Middle frontal gyrus (tissue), 1 donor: Measurements from ENCODE around the gene ZDHHC22.
"Not testable (repeated sequence)": the region's sequence is repeated elsewhere in the genome, so short reads cannot be mapped to it uniquely, and the experiment has no call there.

Source experiments
- DNase-seq: peaks from one replicate; pipeline ENCODE4 v3.0.0-alpha.2; 2015; ENCODE audit warnings: low spot score; ENCODE audit errors: extremely low spot score

Gene ZDHHC22

GRCh38 chr14:77141214-77142004, at the start of gene ZDHHC22:
ZDHHC22 (minus strand) TSS chr14:77141791; CDS start chr14:77139738, 2,053 bp downstream.
- peak; percentile 44 for DNase-seq

GRCh38 chr14:77190977-77191376, 49.4 kb upstream of the ZDHHC22 start:
- no peak for DNase-seq

- DNase-seq = no peak
Observed at GRCh38 chr14:77189479-77189878, 47.9 kb upstream of the ZDHHC22 start.

GRCh38 chr14:77187649-77188012, 46.0 kb upstream of the ZDHHC22 start:
- no peak for DNase-seq

GRCh38 chr14:77186911-77187648, 45.5 kb upstream of the ZDHHC22 start:
- DNase-seq = no peak

GRCh38 chr14:77185093-77185465, 43.5 kb upstream of the ZDHHC22 start:
- no peak for DNase-seq

GRCh38 chr14:77184396-77185092, 43.0 kb upstream of the ZDHHC22 start:
- no peak for DNase-seq

GRCh38 chr14:77183896-77184295, 42.3 kb upstream of the ZDHHC22 start:
- DNase-seq = no peak

- DNase-seq = peak; percentile 57
Observed at GRCh38 chr14:77181603-77182437, 40.2 kb upstream of the ZDHHC22 start, which contains the start of gene TMEM63C. TMEM63C (plus strand) TSS chr14:77181798; CDS start chr14:77218814, 37,016 bp downstream.

GRCh38 chr14:77180726-77181602, 39.4 kb upstream of the ZDHHC22 start:
- DNase-seq = no peak

- DNase-seq = no peak
Observed at GRCh38 chr14:77178656-77179055, 37.1 kb upstream of the ZDHHC22 start.

- no peak for DNase-seq
Observed at GRCh38 chr14:77177702-77178101, 36.1 kb upstream of the ZDHHC22 start.

- DNase-seq = no peak
Observed at GRCh38 chr14:77175843-77176242, 34.3 kb upstream of the ZDHHC22 start.

GRCh38 chr14:77173911-77174617, 32.5 kb upstream of the ZDHHC22 start:
- not testable (repeated sequence) for DNase-seq

- no peak for DNase-seq
Observed at GRCh38 chr14:77172916-77173315, 31.3 kb upstream of the ZDHHC22 start.

GRCh38 chr14:77170045-77170444, 28.5 kb upstream of the ZDHHC22 start:
- DNase-seq = no peak

- no peak for DNase-seq
Observed at GRCh38 chr14:77161011-77161410, 19.4 kb upstream of the ZDHHC22 start.

GRCh38 chr14:77158882-77159255, 17.3 kb upstream of the ZDHHC22 start:
- DNase-seq = no peak

GRCh38 chr14:77158175-77158881, 16.7 kb upstream of the ZDHHC22 start:
- DNase-seq = peak; percentile 58
